Measurements from ENCODE around the gene RAC3. TPM values are rescaled to one million over a fixed set of nuclear protein-coding genes. Genes with fewer than 3 reads are reported as not detected.

The RAC3 gene
- total RNA-seq, 2 donors from 2014 or later, result 3.8 to 4.2 TPM

- ATAC-seq (no peak), DNase-seq (no peak)
- intact Hi-C loops (cut with DNase I), result no loop called here
These were observed 33.3 kb upstream of the RAC3 start for GRCh38 chr17:81998212-81998611.

DNA sequence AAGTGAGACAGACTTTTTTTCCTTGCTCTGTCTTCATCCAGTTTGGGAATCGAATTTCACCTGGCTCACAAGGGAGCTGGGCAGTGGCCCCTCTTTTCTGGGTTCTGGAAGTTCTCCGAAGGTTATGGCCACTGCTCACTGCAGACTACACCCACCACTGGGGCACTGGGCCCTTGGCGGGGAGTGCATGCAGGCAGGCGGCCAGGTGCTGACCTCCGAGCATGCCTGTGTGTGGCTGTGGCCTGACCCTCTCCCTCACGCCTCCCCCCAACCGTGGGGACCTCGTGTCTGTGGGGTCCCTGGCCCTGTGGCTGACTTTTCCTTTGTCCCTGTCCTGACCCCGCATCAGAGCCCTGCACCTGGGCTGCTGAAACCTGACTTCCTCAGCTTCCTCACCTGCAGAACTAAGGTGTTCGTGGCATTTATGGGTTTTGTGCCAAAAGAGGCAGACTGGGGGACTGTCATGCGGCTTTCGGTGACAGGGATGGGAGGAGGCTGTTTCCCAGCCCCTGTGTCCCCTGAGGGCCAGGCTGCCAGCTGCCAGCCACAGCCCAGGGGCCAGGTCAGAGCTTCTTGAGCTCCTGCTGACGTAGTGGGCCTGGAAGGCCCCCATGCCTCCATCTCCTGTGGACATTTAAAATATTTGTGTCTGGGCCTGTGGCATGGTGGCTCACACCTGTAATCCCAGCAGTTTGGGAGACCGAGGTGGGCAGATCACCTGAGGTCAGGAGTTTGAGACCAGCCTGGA is 32.6 kb upstream of the RAC3 start:
- intact Hi-C loops (cut with DNase I), result no loop called here
- DNase-seq (no peak), ATAC-seq (no peak)

- no peak for ATAC-seq
These were observed 31.9 kb upstream of the RAC3 start for GRCh38 chr17:81999587-81999975.

GRCh38 chr17:81999976-82000802 is 31.3 kb upstream of the RAC3 start:
- ATAC-seq, result no peak
- no peak for DNase-seq
- intact Hi-C loops (cut with DNase I), result no loop called here

More at GRCh38 chr17:81999587-81999975, 31.9 kb upstream of the RAC3 start:
- DNase-seq, result no peak
- intact Hi-C loops (cut with DNase I), result no loop called here

- DNase-seq (no peak), ATAC-seq (no peak)
- intact Hi-C loops (cut with DNase I), result no loop called here
These were observed 30.5 kb upstream of the RAC3 start for GRCh38 chr17:82000803-82001570.

DNA sequence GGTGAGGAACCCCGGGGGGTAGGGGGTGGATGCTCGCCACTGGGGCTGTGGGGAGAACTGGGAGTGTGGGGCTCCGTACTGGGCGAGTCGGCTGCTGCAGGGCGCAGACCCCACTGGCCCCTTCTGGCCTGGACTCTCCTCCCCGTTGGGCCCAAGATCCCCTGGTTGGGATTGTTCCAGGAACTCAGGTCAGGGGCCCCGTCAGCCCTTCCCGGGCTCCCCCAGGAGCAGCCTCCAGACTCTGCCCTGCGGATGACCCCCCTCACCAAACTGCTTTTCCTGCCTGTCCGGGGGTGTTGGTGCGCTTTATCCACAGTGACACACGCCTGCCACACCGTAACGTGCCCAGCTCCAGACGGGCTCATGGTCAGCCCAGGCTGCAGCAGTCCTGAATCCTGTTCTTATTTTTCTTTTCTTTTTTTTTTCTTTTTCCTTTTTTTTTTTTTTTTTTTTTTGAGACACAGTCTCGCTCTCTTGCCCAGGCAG is 29.9 kb upstream of the RAC3 start:
- no peak for ATAC-seq
- no peak for DNase-seq
- intact Hi-C loops (cut with DNase I), result no loop called here

DNA sequence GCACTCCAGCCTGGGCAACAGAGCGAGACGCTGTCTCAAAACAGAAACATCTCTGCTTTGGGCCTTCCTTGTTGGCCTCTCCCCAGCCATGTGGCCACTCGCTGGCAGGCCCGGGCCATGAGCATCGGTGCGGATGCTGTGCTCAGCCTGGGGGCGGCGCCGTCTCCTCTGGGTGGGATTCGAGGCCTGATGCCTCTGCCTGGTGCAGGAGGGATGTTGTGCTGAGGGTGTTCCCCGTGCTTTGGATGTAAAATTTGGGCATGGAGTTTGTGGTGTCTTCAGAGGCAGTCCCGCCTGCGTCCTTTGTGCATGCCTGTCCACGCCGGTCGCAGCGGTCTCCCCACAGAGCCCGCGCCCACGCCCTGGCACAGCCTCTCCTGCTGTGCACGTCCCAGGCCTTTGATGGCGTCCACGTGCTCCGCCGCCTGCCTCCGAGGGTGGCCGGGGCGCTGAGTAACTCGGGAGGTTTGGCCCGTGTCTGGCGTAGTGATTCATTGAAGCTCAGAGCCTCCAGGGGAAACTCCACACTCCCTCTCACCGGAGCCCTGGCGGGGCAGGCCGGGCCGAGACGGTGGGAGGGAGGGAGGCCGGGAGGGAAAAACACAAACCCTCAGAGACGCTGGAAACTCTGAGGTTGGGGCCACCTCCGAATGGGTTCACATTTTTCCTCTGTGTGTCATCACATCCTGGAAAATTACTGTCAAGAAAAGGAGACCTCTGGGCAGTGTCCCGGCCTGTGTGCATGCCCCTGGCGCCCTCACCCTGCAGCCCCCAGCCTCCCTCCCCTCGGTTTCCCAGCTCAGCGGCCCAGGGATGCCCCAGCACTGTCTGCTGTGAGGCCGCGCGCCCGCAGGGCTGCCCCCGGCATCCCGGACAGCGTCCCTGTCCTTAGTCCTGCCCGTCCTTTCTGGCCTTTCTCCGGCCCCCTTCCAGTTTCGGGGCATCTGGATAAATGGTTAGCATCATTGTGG is 27.8 kb upstream of the RAC3 start:
- intact Hi-C loops (cut with DNase I), result no loop called here
- peak; percentile 71 to 79 for ATAC-seq
- DNase-seq, result peak; percentile 82

- ATAC-seq, result no peak
- no peak for DNase-seq
- intact Hi-C loops (cut with DNase I), result no loop called here
These were observed 26.7 kb upstream of the RAC3 start for GRCh38 chr17:82004517-82005455.

DNA sequence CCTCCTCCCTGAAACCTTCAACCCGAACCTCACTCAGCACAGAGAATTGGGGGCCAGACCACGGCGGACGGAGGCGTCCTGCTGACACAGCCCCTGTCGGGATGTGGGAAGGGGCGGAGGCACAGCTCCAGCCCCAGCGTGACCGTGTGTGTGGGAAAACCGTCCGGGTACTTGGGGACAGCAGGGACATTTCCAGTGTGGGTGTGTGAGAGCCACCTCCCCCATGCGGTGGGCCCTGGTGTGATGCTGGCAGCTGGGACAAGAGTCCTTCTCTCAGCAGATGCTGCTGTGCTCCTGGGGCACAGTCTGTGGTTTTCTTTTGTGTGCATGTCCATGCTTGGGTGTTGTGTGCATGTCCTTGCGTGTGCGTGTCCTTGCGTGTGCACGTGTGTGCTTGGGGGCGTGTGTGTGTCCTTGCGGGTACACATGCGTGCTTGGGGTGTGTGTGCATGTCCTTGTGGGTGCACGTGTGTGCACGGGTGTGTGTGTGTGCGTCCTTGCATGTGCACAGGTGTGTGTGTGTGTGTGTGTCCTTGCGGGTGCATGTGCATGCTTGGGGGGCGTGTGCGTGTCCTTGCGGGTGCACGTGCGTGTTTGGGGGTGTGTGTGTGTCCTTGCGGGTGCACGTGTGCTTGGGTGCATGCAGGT is 25.7 kb upstream of the RAC3 start:
- no peak for ATAC-seq

GRCh38 chr17:82006468-82007227 is 24.8 kb upstream of the RAC3 start:
- intact Hi-C loops (cut with DNase I), result no loop called here
- peak; percentile 54 for DNase-seq
- peak in 1 of 2 donors; percentile 24 for ATAC-seq

More for the DNA sequence above, 25.7 kb upstream of the RAC3 start:
- intact Hi-C loops (cut with DNase I), result no loop called here
- DNase-seq, result no peak

- DNase-seq (no peak), ATAC-seq (no peak)
These were observed 24.3 kb upstream of the RAC3 start for GRCh38 chr17:82007228-82007494.

GRCh38 chr17:82007495-82008257 is 23.8 kb upstream of the RAC3 start:
- no peak for DNase-seq
- intact Hi-C loops (cut with DNase I), result no loop called here
- ATAC-seq, result no peak

More at GRCh38 chr17:82007228-82007494, 24.3 kb upstream of the RAC3 start:
- intact Hi-C loops (cut with DNase I), result no loop called here

DNA sequence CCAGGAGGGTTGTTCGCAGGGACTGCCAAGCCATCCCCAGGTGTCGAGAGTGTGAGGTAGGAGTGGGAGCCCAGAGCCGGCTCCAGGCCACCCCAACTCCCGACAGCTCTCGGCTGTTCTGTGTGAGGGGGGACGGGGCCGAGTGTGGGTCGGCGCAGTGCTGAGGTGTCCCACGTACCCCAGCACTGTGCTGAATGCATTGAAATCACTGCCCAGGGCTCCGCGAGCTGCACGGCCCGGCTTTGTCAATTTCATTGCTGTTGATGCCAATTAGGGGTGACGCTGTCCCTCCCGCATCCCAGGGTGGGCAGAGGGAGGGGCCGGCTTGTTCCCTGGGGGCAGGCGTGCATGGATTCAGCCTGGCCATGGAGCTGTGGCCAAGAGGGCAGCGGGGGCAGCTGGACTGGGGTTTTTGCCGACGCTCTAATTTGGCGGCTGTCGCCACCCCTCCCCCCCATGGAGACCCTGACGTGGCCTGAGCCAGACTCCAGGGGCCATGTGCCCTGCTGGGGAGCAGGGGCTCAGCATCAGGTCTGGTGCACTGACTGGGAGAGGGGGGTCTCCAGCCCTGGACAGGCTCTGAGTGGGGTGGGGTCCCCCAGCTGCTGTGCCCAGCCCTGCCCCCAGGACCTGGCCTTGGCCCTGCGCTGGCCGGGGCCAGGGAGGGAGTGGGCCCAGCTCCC is 23.1 kb upstream of the RAC3 start:
- no peak for DNase-seq
- intact Hi-C loops (cut with DNase I), result no loop called here
- ATAC-seq, result no peak

GRCh38 chr17:82008941-82009405 is 22.5 kb upstream of the RAC3 start:
- intact Hi-C loops (cut with DNase I), result no loop called here
- DNase-seq, result no peak
- no peak for ATAC-seq

- ATAC-seq, result no peak
- intact Hi-C loops (cut with DNase I), result no loop called here
- no peak for DNase-seq
These were observed 22.1 kb upstream of the RAC3 start for GRCh38 chr17:82009413-82009812.
